Tibial nerve (tissue), 4 donors: ENCODE results near the gene PWWP2B. TPM values are rescaled to one million over a fixed set of nuclear protein-coding genes. Genes with fewer than 3 reads are reported as not detected.
A peak's percentile ranks its signal among the peaks of the same experiment; 100 is the strongest.

Source experiments
- DNase-seq, 2 donors: peaks; one replicate each; pipeline ENCODE4 v3.0.0-alpha.2; 2019; ENCODE audit warnings: low spot score in 2 of 2
- H3K27ac ChIP-seq, 4 donors: fragments of 200-600 bp; sonication (generic) in 3 of 4; one replicate each; pipeline ENCODE4 v1.5.1; 2017 to 2019; ENCODE audit warnings: mild to moderate bottlenecking in 1 of 4
- H3K27me3 ChIP-seq, 2 donors: fragments of 200-600 bp; sonication (generic) in 1 of 2; one replicate each; pipeline versions ENCODE4 v1.5.1 to v1.6.0; 2017 to 2019
- H3K36me3 ChIP-seq, 3 donors: fragments of 200-600 bp; sonication (generic); one replicate each; pipeline ENCODE4 v1.5.1; 2018 to 2019
- H3K4me1 ChIP-seq, 4 donors: fragments of 200-600 bp; sonication (generic) in 3 of 4; one replicate each; pipeline ENCODE4 v1.5.1; 2017 to 2019
- H3K4me3 ChIP-seq, 4 donors: fragments of 200-600 bp; sonication (generic) in 3 of 4; one replicate each; pipeline ENCODE4 v1.5.1; 2017 to 2019; ENCODE audit warnings: mild to moderate bottlenecking in 1 of 4, moderate library complexity in 1 of 4
- H3K9me3 ChIP-seq, 4 donors: fragments of 200-600 bp; sonication (generic) in 3 of 4; one replicate each; pipeline ENCODE4 v1.5.1; 2017 to 2019
- CTCF ChIP-seq, 5 experiments: fragments of 200-600 bp in 3 of 5; fragments of 450-650 bp in 2 of 5; sonication (generic) in 3 of 5; IDR thresholded peaks; one replicate each; pipeline ENCODE4 v1.5.1; 2016 to 2019; ENCODE audit warnings: antibody characterized with exemption in 5 of 5, mild to moderate bottlenecking in 3 of 5, moderate library complexity in 2 of 5
- EP300 ChIP-seq, 2 donors: sonication (generic); formaldehyde crosslinking; IDR thresholded peaks; one replicate each; pipeline ENCODE4 v1.6.1; 2017; ENCODE audit warnings: antibody characterized with exemption in 2 of 2, mild to moderate bottlenecking in 1 of 2
- POLR2A ChIP-seq, 2 donors: fragments of 450-650 bp; IDR thresholded peaks; one replicate each; pipeline ENCODE4 v1.6.1; 2017; ENCODE audit warnings: antibody characterized with exemption in 2 of 2, mild to moderate bottlenecking in 2 of 2, moderate library complexity in 2 of 2
- WGBS, 2 donors: methylation state at CpG; one replicate each; pipeline ENCODE4 v1.1.5; 2018; 5-methylcytosine and 5-hydroxymethylcytosine counted together
- total RNA-seq, 4 donors: library from RNA; depleted of rRNA; stranded (reverse); fragments of >200 nt; gene quantifications; one replicate each; pipeline ENCODE4 v1.1.0, GENCODE V29; 2016

Gene PWWP2B
- total RNA-seq, 4 donors from 2014 or later: 12.6 to 23.7 (median 15.1) TPM

GRCh38 chr10:132415255-132415654 is 18.3 kb downstream of the PWWP2B start:
- 92 to 96% methylated on average over 5 of the region's 5 CpGs for WGBS, 2 donors
- Histone ChIP-seq H3K9me3 (no peaks in the 10 kb centered on the region), H3K36me3 (peaks cover 0 to 7% (median 0%) of the 10 kb centered on the region in 3 donors), H3K4me3 (no peak overlapping the region), H3K27ac (no peak overlapping the region), H3K4me1 (peaks cover 0 to 77% (median 45%) of the 10 kb centered on the region in 4 donors), H3K27me3 (no peaks in the 10 kb centered on the region)
- TF ChIP-seq CTCF (IDR thresholded peaks at IDR 0.05) (no peak), EP300 (IDR thresholded peaks at IDR 0.05) (no peak), POLR2A (IDR thresholded peaks at IDR 0.05) (no peak)
- no peak for DNase-seq

- H3K9me3 ChIP-seq: no peaks in the 10 kb centered on the region
- no peak for TF ChIP-seq CTCF (IDR thresholded peaks at IDR 0.05)
- no peak for TF ChIP-seq EP300 (IDR thresholded peaks at IDR 0.05)
- no peak for TF ChIP-seq POLR2A (IDR thresholded peaks at IDR 0.05)
- no peak overlapping the region for H3K4me3 ChIP-seq
- 94 to 95% methylated on average over 16 to 20 of the region's 22 CpGs for WGBS, 2 donors
- H3K27ac ChIP-seq: peak overlapping the region in 1 of 4 donors; percentile 32
- no peak for DNase-seq
- H3K4me1 ChIP-seq: peaks cover 0 to 79% (median 49%) of the 10 kb centered on the region in 4 donors
- H3K36me3 ChIP-seq: peaks cover 0 to 7% (median 0%) of the 10 kb centered on the region in 3 donors
- no peaks in the 10 kb centered on the region for H3K27me3 ChIP-seq
Measured at GRCh38 chr10:132415956-132416355, 19.0 kb downstream of the PWWP2B start.

- 92 to 97% methylated on average over 14 to 24 of the region's 32 CpGs for WGBS, 2 donors
- Histone ChIP-seq H3K4me1 (peaks cover 0 to 79% (median 51%) of the 10 kb centered on the region in 4 donors), H3K27ac (peak overlapping the region in 3 of 4 donors; percentile 85 to 94 (median 88))
Measured at GRCh38 chr10:132416566-132417256, 19.7 kb downstream of the PWWP2B start.

GRCh38 chr10:132417257-132417910 is 20.4 kb downstream of the PWWP2B start:
- H3K27ac ChIP-seq: peak overlapping the region in 3 of 4 donors; percentile 85 to 94 (median 88)
- TF ChIP-seq POLR2A (IDR thresholded peaks at IDR 0.05) (no peak), CTCF (IDR thresholded peaks at IDR 0.05) (no peak), EP300 (IDR thresholded peaks at IDR 0.05) (no peak)
- H3K36me3 ChIP-seq: peaks cover 0 to 7% (median 0%) of the 10 kb centered on the region in 3 donors
- DNase-seq: no peak
- H3K4me3 ChIP-seq: no peak overlapping the region
- 85 to 89% methylated on average over 8 to 20 of the region's 26 CpGs for WGBS, 2 donors
- H3K4me1 ChIP-seq: peaks cover 6 to 79% (median 51%) of the 10 kb centered on the region in 4 donors
- H3K9me3 ChIP-seq: no peaks in the 10 kb centered on the region
- no peaks in the 10 kb centered on the region for H3K27me3 ChIP-seq

More at GRCh38 chr10:132416566-132417256, 19.7 kb downstream of the PWWP2B start:
- H3K27me3 ChIP-seq: no peaks in the 10 kb centered on the region
- DNase-seq: no peak
- H3K9me3 ChIP-seq: no peaks in the 10 kb centered on the region
- peaks cover 0 to 7% (median 0%) of the 10 kb centered on the region in 3 donors for H3K36me3 ChIP-seq
- TF ChIP-seq CTCF (IDR thresholded peaks at IDR 0.05) (no peak), EP300 (IDR thresholded peaks at IDR 0.05) (no peak), POLR2A (IDR thresholded peaks at IDR 0.05) (no peak)
- H3K4me3 ChIP-seq: no peak overlapping the region

- Histone ChIP-seq H3K27ac (peak overlapping the region in 3 of 4 donors; percentile 85 to 94 (median 88)), H3K36me3 (peaks cover 0 to 7% (median 0%) of the 10 kb centered on the region in 3 donors), H3K27me3 (no peaks in the 10 kb centered on the region), H3K4me3 (no peak overlapping the region), H3K9me3 (no peaks in the 10 kb centered on the region), H3K4me1 (peaks cover 8 to 80% (median 53%) of the 10 kb centered on the region in 4 donors)
- WGBS, 2 donors: 65 to 69% methylated on average over 20 of the region's 20 CpGs
- no peak for DNase-seq
- TF ChIP-seq CTCF (IDR thresholded peaks at IDR 0.05) (no peak), EP300 (IDR thresholded peaks at IDR 0.05) (peak in 1 of 2 donors; percentile 41)
Measured at GRCh38 chr10:132417957-132418441, 21.0 kb downstream of the PWWP2B start.
